Measurements from ENCODE around the gene PARK7.

The PARK7 gene

GRCh38 chr1:8012955-8013354, 51.4 kb downstream of the PARK7 start:
- CTCF ChIA-PET = interaction anchor here (0.5 kb wide), 1 partner anchor 12 kb away, joined by 3 read pairs; no protein-coding TSS in a partner anchor
- TF ChIP-seq, protein P1, sequence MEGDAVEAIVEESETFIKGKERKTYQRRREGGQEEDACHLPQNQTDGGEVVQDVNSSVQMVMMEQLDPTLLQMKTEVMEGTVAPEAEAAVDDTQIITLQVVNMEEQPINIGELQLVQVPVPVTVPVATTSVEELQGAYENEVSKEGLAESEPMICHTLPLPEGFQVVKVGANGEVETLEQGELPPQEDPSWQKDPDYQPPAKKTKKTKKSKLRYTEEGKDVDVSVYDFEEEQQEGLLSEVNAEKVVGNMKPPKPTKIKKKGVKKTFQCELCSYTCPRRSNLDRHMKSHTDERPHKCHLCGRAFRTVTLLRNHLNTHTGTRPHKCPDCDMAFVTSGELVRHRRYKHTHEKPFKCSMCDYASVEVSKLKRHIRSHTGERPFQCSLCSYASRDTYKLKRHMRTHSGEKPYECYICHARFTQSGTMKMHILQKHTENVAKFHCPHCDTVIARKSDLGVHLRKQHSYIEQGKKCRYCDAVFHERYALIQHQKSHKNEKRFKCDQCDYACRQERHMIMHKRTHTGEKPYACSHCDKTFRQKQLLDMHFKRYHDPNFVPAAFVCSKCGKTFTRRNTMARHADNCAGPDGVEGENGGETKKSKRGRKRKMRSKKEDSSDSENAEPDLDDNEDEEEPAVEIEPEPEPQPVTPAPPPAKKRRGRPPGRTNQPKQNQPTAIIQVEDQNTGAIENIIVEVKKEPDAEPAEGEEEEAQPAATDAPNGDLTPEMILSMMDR (conservative IDR thresholded peaks at IDR 0.05; ENCODE audit: low read depth) = no peak
- no peak overlapping the region for H3K27ac ChIP-seq
- POLR2A ChIA-PET (ENCODE audit: low non-redundant PET) = no interaction called here
- DNase-seq (ENCODE audit: low spot score) = no peak

GRCh38 chr1:8013399-8013798, 51.9 kb downstream of the PARK7 start:
- peak overlapping the region; percentile 42 for H3K27ac ChIP-seq
- CTCF ChIA-PET = interaction anchor here (0.5 to 2.9 kb wide), 5 partner anchors 12 to 396 kb away, joined by 3 to 29 read pairs (median 3); no protein-coding TSS in a partner anchor
- POLR2A ChIA-PET (ENCODE audit: low non-redundant PET) = no interaction called here

DNA sequence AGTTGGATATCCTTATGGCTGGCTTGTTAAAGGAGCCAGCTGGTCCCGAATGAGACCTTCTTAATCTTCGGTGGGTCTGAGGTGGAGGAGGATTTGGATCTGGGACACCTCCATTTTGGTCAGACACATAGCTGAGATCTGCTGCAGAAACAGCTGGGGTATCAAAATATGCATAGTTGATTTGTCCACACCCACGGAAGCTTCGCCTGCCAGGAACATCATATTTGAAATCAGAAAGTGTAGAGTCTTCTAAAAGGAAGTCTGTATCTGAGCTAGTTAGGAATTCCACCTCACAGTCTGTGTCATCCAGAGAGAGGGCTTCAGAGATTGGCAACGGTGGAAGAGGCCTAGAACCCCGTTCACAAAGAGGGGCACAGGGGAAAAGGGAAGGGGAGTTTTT, 52.3 kb downstream of the PARK7 start:
- no peak for DNase-seq (ENCODE audit: low spot score)
- TF ChIP-seq, protein P1 (conservative IDR thresholded peaks at IDR 0.05; ENCODE audit: low read depth) = no peak
- ChIA-PET POLR2A (ENCODE audit: low non-redundant PET) (no interaction called here), CTCF (interaction anchor here (0.6 to 2.9 kb wide), 5 partner anchors 91 to 395 kb away, joined by 3 to 29 read pairs (median 3); no protein-coding TSS in a partner anchor)
- H3K27ac ChIP-seq = peak overlapping the region; percentile 42

More at GRCh38 chr1:8013399-8013798, 51.9 kb downstream of the PARK7 start:
- DNase-seq (ENCODE audit: low spot score) = no peak
- TF ChIP-seq, protein P1 (conservative IDR thresholded peaks at IDR 0.05; ENCODE audit: low read depth) = no peak

GRCh38 chr1:8014381-8014988, 53.0 kb downstream of the PARK7 start:
- ChIA-PET CTCF (interaction anchor here (0.6 to 2.9 kb wide), 14 partner anchors 8 to 712 kb away, joined by 3 to 29 read pairs (median 4); no protein-coding TSS in a partner anchor), POLR2A (ENCODE audit: low non-redundant PET) (no interaction called here)
- H3K27ac ChIP-seq = no peak overlapping the region; the same call in 1 of the 2 replicates
- TF ChIP-seq, protein P1 (conservative IDR thresholded peaks at IDR 0.05; ENCODE audit: low read depth) = no peak
- DNase-seq (ENCODE audit: low spot score) = no peak

- CTCF ChIA-PET = interaction anchor here (0.6 to 2.9 kb wide), 16 partner anchors 9 to 1706 kb away, joined by 3 to 29 read pairs (median 4); no protein-coding TSS in a partner anchor
- peak; percentile 58 for DNase-seq (ENCODE audit: low spot score)
- POLR2A ChIA-PET (ENCODE audit: low non-redundant PET) = no interaction called here
- no peak overlapping the region for H3K27ac ChIP-seq
- TF ChIP-seq, protein P1 (conservative IDR thresholded peaks at IDR 0.05; ENCODE audit: low read depth) = peak; percentile 69
These were observed 53.7 kb downstream of the PARK7 start for GRCh38 chr1:8015036-8015808.

DNA sequence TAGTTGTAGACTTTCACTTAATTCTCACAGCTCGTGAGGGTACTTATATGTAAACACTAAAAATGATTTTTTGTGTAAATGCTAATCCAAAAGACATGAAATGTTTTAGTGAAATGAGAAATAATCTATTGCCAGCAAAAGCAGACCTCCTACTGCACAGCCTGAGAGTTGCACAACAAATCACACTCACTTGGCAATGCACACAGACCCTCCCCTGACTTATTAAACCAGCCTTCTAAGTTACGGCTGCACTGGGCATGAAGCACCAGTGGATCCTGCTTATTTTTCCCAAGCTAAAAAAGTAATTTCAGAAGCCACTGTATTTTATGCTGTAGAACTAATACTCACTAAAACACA, 54.3 kb downstream of the PARK7 start:
- ChIA-PET CTCF (interaction anchor here (0.6 to 2.9 kb wide), 8 partner anchors 15 to 333 kb away, joined by 3 to 29 read pairs (median 6); no protein-coding TSS in a partner anchor), POLR2A (ENCODE audit: low non-redundant PET) (no interaction called here)
- DNase-seq (ENCODE audit: low spot score) = no peak
- no peak overlapping the region for H3K27ac ChIP-seq
- TF ChIP-seq, protein P1 (conservative IDR thresholded peaks at IDR 0.05; ENCODE audit: low read depth) = no peak

Data from RWPE1 (cell line).